ENCODE results near the gene GTF3A.

DNA sequence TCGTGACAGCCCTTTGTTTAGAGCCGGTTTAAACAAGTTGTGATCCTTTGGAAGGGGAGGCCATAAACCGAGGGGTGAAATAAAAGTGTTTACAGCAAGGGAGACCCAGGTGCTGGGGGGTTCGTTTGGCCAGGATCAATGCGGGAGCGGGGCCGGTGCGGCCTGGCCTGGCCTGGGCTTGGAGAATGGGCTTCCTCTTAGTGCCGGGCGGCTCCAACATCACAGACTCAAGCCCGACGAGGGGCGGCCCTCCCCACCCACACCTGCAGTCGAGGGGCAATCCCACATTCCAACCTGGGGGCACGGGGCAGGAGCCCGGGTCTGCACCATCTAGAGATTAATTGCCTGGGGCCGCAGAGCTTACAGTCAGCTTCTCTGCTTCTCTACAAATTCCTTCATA lies 42.8 kb upstream of the GTF3A start:
- TF ChIP-seq, protein P1, sequence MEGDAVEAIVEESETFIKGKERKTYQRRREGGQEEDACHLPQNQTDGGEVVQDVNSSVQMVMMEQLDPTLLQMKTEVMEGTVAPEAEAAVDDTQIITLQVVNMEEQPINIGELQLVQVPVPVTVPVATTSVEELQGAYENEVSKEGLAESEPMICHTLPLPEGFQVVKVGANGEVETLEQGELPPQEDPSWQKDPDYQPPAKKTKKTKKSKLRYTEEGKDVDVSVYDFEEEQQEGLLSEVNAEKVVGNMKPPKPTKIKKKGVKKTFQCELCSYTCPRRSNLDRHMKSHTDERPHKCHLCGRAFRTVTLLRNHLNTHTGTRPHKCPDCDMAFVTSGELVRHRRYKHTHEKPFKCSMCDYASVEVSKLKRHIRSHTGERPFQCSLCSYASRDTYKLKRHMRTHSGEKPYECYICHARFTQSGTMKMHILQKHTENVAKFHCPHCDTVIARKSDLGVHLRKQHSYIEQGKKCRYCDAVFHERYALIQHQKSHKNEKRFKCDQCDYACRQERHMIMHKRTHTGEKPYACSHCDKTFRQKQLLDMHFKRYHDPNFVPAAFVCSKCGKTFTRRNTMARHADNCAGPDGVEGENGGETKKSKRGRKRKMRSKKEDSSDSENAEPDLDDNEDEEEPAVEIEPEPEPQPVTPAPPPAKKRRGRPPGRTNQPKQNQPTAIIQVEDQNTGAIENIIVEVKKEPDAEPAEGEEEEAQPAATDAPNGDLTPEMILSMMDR (IDR thresholded peaks at IDR 0.05), result no peak
- no peak for TF ChIP-seq POLR2A (IDR thresholded peaks at IDR 0.05)

Data from body of pancreas (tissue), 4 donors.